HG02642 (cell line): ENCODE results near the gene NUFIP2.
"Not testable (repeated sequence)": the region's sequence is repeated elsewhere in the genome, so short reads cannot be mapped to it uniquely, and the experiment has no call there.

Experiments
- ATAC-seq: cut with Tn5 transposase; IDR thresholded peaks from one replicate; pipeline ENCODE4 v1.9.1; 2021; ENCODE audit warnings: mild to moderate bottlenecking; ENCODE audit not compliant: unreplicated experiment, poor library complexity

NUFIP2 gene

DNA sequence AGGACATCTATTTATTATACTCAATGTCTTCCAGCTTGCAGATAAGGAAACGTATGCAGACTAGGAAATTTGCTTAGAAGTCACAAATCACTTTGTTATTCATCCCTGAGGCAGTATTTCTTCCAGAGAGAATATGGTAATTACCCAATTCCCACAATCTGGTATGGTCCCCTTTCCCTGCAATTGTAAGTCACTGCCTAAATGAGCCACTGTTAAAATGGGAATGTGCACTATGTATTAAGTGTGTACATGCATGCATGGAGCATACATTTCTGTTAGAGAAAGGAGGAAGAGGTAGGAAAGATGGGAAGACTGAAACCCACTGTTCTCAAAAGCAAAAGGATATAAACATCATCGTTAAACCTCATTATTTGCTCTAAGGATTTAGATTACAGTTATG, 10.0 kb downstream of the NUFIP2 start:
- no peak for ATAC-seq

DNA sequence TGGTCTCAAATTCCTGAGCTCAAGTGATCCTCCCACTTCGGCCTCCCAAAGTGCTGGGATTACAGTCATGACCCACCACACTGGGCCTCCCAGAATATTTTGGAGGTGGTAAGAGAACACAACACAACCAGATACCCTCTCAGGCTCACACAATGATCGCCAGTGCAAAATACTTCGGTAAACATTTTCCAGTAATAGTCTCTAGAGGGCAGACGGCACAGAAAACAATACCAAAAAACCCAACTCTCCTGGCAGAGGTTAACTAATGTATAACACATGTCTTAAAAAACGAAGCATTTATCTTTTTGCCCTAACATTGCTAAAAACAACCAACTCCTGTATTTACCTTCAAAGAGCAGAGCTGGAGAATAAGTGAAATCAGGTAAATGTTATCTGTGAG, 10.5 kb downstream of the NUFIP2 start:
- no peak for ATAC-seq

DNA sequence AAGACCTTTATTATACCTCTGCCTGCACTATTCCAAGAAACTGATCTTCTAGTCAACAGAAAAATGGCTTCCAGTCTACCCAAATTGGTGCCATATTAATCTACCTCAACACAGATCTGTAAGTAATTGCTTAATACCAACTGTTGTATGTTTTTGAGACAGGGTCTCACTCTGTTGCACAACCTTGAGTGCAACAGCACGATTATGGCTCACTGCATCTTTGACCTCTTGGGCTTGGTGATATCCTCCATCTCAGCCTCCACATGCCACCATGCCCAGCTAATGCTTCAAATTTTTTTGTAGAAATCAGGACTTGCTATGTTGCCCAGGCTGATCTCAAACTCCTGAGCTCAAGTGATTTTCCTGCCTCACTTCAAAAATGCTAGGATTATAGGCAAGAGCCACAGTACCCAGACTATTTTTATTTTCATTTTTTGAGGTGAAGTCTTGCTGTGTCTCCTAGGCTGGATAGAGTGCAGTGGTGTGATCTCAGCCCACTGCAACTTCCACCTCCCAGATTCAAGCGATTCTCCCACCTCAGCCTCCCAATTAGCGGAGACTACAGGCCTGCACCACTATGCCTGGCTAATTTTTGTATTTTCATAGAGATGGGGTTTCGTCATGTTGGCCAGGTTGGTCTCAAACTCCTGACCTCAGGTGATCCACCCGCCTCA, 14.4 kb downstream of the NUFIP2 start:
- ATAC-seq = no peak

DNA sequence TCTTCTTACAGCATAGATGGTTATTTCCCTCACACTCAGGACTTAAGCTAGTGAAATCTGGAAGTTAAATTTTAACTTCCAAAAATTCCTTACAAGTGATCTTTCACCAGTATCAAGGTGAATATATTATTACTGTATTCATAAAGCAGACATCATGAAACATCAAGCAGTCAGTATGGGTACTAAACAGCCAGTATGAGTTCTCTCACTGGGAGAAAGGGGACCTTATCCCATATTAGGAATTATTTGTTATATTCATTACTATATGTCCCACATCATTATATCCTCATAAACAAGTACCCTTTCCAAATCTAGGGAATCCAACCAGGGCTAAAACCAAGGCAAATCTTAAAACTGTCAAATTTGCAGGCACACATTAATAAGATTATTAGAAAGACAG, 15.3 kb downstream of the NUFIP2 start:
- ATAC-seq = no peak

DNA sequence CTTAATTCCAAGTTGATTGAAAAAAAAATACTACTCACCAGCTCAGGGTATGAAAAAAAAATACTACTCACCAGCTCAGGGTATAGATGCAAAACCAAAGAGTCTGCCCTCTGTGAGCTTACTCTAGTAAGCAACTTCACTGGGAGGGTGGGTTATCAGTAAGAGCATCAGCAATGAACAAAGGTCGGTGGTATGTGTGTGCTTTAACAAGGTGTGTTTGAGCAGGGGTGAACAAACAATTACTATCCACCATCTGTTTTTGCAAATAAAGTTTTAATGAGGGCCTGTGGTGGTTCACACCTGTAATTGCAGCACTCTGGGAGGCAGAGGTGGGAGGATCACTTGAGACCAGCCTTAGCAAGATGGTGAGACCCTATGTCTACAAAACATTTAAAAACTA, 20.0 kb downstream of the NUFIP2 start:
- ATAC-seq = no peak

DNA sequence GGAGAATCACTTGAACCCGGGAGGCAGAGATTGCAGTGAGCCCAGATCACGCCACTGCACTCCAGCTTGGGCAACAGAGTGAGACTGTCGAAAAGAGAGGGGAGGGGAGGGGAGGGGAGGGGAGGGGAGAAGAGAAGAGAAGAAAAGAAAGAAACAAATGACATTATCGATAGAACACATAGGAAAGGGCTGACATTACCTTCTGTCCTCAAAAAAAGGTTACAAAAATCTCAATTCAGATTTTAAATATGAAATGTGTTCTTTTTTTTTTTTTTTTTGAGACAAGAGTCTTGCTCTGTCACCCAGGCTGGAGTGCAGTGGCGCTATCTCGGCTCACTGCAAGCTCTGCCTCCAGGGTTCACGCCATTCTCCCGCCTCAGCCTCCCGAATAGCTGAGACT, 22.0 kb downstream of the NUFIP2 start:
- ATAC-seq = not testable (repeated sequence)

DNA sequence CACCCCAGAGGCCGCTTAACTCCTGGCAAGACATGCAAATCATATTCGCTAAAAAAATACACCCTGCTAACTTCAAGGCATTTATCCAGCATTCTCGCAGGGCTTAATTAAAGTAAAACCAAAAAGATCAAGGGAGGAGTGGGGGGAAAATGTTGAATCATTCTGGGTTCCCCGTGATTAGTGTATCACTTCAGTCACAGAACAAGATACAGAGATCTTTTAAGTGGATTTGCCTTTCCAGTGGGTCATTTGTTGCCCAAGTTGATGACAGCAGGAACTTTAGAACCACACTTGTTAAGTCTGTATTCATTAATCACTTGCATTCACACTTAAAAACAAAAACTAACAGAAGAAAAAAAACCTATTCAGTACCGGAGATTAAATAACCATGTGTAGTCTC, 30.0 kb downstream of the NUFIP2 start:
- ATAC-seq = no peak

DNA sequence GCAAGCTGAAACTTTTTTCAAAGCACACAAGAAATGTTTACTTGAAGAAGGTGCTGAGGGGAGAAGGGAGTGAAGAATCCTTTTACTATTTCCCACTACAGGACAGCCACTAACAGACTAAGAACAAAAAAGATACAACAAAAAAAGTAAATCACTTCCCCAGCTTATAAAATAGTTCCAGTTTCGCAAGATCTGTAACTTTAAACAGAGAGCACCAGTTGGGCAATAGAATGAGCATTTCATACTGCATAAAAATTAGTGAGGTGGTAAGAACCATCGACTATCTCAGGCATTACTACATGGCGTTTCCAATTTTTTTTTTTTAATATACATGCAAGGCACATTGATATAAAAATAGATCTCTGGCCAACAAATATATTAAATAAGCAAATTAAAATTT, 36.2 kb downstream of the NUFIP2 start:
- no peak for ATAC-seq

DNA sequence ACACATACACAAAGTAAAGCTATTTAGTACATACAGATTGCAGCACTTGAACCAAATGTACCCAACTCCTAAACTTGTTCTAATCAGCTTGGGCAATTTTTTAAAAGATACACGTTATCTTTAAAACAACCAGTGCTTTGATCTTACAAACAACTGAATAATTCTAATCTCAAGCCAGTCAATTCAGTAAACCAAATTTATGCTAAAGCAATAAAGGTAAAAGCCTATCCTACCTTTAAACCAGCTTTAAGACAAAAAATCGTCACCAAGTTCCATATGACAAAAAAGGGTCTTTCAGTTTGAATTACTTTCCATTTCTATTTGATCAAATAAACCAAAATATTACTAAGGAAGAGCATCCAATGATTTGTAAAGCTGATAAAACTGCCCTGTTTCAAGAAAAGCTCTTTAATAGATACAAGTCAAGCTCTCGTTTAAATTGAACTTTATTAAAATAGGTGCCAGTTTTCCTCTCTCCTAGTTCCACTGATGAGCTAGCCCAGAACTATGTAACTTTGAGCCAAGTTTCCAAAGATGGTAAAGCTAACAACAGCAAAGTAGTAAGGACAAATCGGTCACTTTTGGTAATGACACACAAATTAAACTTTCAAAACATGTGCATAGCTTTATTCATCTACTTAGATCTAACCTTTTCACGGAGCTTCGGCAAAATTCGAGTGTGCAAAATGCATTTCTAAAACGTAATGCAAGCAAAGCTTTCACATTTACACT, 37.0 kb downstream of the NUFIP2 start:
- ATAC-seq = no peak

DNA sequence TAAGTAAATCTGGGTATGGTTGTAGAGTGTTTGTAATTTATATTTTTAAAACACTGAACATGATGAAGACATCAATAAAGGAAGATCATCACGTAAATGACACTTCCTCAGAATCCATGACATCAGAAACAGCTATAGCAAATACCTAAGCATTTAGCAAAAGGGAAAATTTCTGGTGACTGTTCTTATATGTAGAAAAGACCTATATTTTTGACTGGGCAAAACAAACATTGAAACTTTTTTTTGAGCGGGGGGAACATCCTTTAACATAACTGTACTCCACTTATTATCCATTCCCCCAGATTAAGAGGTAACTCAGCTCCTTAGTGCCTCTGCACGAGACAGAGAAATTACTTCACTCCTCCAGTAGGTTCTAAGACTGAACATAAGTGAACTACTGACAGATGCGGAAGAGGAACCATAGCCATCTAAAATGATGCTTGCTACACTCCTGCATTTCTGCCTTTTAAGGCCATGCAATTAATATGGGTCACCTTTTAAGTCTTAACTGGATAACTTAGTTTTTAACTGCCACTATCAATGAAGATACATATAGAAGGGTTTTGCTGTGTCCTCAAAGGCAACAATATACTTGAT, 37.9 kb downstream of the NUFIP2 start:
- no peak for ATAC-seq

DNA sequence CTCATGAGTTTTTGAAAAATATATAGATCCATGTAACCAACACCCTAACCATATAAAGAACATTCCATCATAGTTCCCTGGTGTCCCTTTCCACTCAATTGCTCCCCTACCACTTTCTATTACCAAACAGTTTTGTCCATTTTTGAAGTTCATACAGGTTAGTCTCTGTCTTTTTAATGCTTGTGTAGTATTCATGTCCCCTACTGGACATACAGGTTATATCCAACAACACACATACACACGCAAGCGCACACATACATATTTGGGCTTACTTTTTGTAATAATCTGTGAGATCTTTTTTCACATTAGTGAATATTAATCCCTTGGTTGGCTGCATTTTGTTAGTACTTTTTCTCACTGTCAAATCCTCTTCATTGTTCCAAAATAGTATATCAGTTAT, 40.9 kb downstream of the NUFIP2 start:
- no peak for ATAC-seq

DNA sequence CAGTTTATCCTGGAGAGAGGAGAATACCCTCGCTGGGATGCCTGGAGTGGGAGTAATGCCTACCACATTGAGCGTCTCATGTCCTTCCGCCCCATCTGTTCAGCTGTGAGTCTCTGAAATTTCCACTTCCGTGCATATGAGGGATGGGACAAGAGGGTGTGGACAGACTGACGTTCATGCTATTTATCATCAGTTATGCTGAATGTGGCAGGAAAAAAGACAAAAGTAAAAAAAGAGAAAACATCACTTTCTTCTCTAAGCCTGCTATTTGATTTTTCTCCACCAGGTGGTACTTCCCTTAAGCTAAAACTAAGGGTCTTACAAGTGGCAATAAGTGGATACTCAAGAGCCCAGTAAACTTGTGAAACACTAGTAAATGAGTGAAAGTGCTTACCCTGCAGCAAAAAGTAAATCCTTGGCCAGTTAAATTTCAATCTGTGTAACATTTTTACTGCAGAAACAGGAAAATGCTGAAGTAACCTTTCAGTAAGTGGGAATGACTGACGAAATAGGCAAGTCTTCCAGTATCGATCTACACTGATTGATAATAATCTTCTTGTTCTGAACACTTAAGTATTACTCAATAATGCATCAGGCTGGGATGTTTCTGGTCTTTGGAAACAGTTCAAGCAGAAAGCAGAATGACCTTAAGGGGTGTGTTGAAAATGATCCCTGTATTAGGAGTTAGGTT, 41.7 kb downstream of the NUFIP2 start:
- ATAC-seq = no peak

DNA sequence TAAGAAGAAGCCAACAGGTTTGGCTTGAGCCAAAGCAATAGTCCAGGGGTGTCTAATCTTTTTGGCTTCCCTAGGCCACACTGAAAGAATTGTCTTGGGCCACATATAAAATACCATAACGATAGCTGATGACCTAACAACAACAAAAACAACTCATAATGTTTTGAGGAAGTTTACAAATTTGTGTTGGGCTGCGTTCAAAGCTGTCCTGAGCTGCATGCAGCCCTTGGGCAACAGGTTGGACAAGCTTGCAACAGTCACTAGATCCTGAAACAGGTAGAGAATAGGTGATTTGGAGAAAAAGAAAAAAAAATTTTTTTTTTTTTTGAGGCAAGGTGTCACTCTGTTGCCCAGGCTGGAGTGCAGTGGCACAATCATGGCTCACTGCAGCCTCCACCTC, 42.8 kb downstream of the NUFIP2 start:
- ATAC-seq = no peak

DNA sequence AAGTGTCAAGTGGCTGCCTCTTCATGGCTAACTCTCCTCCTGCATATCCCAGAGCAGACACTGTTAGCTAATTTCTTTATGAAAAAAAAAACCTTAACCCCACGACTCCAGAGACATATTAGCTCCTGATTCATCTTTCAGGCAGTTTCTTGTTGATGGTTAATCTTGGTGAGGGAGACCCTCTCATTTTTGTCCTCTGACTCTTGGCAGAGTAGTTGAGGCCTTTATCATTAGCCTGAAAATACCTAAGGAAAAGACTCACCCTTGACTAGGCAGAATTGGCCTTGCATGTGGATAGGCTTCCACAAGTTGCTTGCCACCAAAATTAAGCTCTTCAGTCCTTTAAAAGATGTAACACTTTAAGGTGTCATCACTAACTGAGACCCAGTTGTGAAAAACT, 43.3 kb downstream of the NUFIP2 start:
- ATAC-seq = no peak

DNA sequence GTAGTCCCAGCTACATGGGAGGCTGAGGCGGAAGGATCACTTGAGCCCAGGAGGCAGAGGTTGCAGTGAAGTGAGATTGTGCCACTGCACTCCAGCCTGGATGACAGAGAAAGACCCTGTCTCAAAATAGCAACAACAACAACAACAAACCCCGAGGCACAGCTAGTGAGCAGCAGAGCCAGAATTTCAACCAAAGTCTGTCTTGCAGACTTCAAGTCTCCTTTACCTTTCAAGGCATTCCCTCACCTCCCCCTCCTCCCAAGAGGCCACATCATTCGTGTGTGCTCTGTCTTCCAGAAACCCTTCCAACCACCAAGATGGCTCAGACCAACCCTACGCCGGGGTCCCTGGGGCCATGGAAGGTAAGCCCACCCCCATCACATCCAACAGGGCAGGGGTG, 45.1 kb downstream of the NUFIP2 start:
- ATAC-seq = no peak

DNA sequence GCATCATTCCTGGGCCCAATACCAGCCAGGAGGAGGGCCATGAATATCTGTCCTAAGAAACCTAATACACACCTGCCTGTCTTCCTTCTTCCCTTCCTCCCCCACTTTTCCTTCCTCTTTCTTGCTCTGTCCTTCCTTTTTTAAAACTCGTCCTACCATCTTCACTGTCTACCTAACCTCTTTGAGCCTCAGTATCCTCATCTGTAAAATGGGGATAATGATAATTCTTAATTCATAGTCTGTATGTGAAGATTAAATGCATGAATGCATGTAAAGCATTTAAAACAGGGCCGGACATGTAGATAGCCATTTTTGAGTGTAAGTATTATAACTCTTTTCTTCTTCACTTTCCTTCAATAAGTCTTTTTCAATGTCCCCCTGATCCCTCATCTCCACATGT, 46.7 kb downstream of the NUFIP2 start:
- ATAC-seq = no peak

DNA sequence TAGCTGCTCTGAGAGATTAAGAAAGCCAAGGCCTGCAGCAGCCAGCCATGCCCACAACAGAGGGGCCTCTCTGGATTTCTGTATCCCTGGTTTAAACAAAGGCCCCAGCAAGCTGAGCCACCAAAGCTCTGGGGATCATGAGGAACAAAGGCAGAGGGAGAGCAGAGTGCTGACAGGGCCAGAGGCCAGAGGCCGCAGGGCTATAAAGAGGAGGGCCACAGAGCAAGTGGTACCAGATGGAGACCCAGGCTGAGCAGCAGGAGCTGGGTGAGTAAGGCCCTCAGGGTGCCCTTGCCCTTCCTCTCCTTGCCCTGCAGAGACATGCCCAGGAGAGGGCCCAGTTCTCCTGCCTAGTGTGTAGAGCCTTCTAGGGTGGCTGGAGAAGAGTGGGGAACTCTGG, 47.3 kb downstream of the NUFIP2 start, which contains the start of gene CRYBA1:
Gene CRYBA1 (plus strand): TSS at position 232 of the 400 bp plus-strand sequence. CDS start 5 bp downstream, at position 237.
- no peak for ATAC-seq

DNA sequence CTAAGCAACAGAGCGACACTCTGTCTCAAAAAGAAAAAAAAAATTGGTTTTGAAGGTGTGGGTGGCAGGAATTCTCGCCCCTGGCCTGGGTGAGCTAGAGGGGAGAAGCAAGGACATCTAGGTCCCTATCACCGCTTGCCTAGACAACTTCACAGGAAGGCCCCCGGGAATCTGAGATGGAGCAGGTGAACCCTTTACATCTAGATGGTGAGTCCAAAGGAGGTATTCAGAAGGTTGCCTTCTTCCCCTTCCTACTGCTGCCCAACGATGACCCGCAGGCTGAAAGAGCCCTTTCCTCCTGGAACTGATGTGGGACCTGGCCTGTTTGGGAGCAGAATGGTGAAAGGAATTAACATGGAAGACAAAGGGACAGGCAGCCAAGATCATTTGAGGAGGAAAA, 48.5 kb downstream of the NUFIP2 start:
- ATAC-seq = no peak

DNA sequence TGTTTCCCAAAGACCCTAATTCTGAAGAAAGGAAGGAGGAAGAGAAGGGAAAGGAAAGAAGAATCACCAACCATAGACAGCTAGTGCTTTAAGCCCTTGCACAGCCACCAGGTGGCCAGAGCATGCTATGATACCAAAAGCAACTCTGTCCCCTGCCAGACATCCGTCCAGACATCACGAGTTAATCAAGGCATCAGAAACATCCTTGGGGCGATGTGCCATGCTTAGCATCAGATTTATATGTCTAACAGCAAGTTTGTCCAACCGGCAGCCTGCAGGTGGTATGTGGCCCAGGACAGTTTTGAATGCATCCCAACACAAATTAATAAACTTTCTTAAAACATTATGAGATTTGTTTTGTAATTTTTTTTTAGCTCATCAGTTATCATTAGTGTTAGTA, 50.2 kb downstream of the NUFIP2 start:
- ATAC-seq = no peak

DNA sequence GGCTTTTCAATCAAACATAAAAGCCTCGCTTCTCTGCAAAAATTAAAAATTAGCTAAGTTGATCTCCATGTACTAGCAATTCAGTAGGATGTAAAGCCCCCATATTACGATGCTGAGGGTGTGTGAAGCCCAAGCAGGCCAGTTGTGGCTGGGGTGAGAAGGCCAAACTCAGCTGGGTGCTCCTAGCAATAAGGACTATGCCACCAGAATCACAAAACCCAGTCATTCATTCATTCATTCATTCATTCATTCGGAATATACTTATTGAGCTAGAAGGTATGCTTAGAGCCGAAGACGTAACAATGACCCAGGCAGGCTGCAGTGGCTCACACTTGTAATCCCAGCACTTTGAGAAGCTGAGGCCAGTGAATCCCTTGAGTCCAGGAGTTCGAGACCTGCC, 51.2 kb downstream of the NUFIP2 start:
- no peak for ATAC-seq

DNA sequence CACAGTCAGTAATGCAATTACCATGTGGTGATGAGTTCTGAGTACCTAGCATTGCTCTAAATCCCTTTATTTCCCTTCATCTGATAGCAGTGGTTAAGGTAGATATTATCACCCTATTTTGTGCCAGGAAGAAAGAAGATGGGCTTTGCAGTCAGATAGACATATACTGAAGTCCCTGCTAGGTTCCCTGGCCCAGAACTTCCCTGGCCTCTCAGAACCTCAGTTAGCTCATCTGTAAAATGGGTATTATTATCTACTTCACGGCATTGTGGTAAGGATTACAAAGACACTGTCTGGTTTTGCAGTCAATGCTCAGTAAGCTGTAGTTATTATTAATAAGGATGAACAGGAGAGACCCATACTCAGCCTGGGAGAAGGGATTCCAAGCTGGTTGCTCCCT, 51.9 kb downstream of the NUFIP2 start:
- ATAC-seq = no peak
